GM12892 (cell line): ENCODE data around the gene SLC27A1.

Experiments
- POLR2A ChIP-seq: IDR thresholded peaks from 2 replicates; pipeline ENCODE4 v1.6.1; 2011; ENCODE audit warnings: low read depth, low read length, control low read depth
- POLR2AphosphoS5 ChIP-seq: IDR thresholded peaks from 2 replicates; pipeline ENCODE4 v1.6.1; 2011; ENCODE audit warnings: low read depth, low read length, control low read depth

DNA sequence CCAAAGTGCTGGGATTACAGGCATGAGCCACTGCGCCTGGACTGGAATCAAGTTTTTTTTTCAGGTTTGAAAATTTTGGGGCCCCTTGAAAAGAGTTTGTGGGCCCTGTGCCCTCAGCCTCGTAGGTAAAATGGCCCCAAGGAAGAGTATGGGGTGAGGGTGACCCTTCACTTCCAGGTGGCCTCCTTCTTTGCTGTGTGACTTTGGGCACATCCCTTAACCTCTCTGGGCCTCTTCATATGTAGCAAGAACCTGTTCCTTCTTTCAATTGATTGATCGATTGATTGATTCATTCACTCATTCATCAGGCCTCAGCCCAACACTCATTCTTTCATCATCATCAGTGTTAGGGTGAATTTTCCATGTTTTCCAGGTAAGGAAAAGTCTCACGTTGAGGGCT lies 18.5 kb upstream of the SLC27A1 start:
- TF ChIP-seq POLR2A (no peak), POLR2AphosphoS5 (no peak)
